GM20431 (cell line): Measurements from ENCODE around the gene TMEM151B.

Experiments used
- in situ Hi-C: fragments of 300-500 bp; cut with MseI, MboI; formaldehyde crosslinking; loops from one replicate; pipeline ENCODE4 v1.15.0; 2020; ENCODE audit warnings: low sequenced_read_pairs; ENCODE audit not compliant: unreplicated experiment

TMEM151B gene

DNA sequence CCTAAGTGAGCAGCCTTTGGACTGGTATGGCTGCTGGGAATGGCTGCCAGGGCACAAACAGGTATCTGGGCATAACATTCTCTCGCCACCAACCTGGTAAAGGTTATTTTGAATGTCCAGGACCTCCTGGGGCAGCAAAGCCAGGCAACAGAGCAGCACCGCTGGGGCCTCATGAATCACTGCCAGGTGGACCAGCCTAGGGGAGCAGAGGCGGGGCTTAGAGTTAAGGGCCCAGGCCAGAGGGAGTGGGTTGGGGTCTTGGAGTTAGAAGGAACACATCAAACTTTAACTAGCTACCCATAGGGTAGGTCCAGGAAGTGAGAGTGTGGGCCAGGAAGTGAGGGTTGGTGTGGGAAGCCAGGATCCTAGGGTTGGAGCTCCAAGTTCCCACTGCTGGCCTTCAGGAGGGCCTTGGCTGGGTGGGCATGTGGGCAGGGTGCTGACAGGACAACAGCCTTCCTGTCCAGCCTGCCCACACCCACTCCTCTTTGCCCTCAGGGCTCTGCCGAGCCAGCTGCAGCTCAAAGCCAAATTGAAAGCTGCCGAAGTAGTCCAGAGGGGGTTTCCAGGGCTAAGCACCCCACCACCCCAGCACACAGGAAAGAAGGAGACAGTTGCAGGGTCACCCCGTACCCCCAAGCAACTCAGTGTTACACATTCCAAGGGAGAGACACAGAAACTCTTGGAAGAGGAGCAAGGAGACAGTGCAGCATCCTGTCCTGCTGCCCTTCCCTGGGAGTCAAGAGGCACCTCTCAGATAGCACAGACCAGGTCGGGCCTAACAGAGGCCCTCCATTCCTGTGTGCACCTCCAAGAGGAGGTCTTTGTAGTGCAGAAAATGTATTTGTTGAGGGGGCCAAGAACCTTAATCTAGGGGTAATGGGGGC is 7.5 kb upstream of the TMEM151B start:
- in situ Hi-C loops, result no loop called here

DNA sequence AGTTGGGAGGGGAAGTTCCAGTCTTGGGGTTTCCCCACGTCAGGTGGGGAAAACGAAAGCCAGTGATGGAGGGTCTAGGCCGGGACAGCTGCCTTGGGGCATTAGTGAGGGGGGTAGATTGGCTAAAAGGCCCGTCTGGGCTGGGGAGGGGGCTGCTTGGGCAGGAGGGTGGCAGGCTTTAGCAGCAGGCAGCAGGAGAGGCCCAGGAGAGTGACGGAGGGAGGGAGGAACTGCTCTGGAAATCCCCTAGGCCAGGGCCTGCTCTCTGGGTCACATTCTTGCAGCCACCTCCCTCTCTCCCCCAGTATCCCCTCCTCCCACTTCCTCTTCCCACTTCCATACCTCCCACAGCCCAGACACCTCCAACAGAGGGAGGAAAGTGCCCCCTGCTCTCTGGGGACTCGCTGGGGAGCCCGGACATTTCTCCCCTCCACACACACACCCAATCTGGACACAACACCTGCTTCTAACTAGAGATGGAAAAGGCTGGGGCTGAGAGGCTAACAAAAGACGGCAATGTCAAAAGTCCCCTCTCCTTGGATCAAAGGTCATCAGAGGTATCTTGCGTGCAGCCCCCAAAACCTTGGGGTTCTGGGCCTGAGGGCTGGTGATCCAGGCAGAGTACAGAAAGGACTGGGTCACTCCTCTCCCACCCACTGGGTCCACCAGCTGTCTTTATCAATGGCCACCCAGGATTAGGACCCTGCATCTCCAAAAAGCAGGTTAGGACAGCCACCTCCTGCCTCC is 6.7 kb upstream of the TMEM151B start:
- in situ Hi-C loops, result no loop called here

DNA sequence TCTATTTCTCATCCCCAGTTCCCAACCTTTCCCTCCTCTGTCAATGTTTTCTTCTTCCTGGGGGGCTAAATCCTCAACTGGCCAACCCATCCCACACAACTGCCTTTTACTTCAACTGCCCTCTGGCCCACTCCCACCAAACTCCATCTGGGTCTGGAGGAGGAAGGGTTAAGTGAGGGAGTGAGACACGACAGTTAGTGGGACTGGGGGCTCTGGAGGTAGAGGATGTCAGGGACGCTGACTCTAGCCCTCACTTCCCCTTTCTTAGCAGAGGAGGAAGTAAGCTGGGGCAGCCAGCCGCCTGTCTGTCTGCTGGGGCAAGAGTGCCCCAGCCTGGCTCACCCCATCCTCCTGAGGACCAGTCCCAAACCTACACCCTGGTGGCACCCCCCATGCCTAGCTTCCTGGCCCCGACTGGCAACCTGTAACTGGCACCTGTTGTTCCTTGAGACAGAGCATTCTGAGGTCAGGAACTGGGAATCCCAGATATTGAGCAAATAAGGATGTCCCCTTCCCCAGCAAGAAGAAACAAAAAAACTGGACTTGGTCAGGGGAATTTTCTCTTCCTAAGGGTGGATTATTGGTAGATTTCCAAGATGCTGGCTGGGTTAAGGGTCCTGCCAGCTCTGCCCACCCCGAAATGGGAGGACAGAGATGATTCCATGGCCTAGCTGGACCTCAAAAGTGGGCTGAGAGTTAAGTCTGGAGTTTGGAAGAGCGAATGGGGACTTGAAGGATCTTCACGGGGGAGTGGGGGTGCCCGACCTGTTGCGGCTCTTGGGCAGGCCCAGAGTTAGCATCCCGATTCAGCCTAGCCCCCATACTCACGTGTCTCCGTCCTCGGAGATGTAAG is 5.9 kb upstream of the TMEM151B start:
- in situ Hi-C loops, result no loop called here

DNA sequence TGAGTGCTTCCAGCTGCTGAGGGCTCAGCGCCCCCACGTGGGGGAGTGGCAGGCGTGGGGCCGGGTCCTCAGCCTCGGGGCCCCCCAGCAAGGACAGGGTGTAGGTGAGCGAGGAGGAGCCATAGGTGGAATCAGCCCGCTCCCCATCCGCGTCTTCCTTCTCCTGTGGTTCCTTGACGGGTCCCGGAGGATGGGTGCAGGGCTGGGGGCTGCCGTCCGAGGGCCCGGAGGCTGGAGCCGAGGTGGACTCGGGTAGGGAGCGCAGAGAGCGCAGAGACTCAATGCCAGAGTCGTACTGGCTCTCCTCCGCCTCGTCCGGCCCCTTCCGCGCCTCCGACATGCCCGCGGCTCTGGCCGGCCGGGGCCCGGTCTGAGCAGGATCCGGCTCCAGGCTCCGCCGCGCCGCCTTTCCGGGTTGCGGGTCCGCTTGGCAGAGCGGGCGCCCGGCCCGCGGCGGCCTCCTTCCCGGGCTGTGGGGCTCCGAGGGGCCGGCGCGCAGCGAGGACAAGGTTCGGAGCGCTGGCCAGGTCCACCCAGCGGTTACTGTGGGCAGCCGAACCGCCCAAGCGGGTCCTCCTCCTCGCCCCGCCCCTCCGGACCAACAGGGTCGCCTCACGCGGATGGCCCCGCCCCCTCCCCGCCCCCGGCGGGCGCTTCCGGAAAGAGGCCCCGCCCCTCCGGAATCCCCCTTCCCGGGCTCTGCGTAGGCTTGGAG is 5.1 kb upstream of the TMEM151B start, which contains the start of gene NFKBIE:
Gene NFKBIE, minus strand, starts transcription at position 545 of the 715 bp plus-strand sequence. Its CDS starts 205 bp downstream, at position 340.
- in situ Hi-C loops, result no loop called here

DNA sequence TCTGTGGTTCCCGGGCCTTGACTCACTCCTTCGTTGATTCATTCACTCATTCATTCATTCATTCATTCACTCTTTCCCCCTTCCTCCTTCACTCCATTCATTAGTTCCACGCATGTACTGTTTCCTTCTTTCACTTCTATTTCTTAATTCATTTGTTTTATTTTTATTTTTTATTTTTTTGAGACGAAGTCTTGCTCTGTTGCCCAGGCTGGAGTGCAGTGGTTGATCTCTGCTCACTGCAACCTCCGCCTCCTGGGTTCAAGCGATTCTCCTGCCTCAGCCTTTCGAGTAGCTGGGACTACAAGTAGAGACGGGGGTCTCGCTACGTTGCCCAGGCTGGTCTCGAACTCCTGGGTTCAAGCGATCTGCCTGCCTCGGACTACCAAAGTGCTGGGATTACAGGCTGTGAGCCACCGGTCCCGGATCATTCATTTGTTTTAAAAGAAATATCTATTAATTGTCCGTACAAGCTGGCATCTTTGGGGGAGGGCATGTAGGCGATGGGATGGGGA is 4.5 kb upstream of the TMEM151B start:
- in situ Hi-C loops, result no loop called here

DNA sequence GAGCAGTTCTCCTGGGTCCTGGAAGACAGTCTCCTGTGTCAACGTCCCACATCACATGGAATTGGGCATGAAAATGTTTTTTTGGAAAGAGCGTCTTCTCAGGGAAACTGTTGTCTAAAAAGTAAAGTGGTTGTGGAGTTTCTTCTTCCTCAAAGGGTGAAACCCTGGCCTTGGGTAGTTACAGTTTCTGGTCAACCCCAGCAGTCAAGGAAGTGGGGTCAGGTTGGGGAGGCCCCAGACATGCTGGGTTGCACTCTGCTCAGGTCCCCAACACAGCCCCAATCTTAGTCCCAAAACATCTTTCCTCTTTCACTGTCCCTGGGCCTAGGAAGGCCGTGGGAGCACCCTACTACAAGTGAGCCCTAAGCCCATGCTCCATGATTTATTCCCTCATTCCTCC is 3.9 kb upstream of the TMEM151B start:
- in situ Hi-C loops, result no loop called here

DNA sequence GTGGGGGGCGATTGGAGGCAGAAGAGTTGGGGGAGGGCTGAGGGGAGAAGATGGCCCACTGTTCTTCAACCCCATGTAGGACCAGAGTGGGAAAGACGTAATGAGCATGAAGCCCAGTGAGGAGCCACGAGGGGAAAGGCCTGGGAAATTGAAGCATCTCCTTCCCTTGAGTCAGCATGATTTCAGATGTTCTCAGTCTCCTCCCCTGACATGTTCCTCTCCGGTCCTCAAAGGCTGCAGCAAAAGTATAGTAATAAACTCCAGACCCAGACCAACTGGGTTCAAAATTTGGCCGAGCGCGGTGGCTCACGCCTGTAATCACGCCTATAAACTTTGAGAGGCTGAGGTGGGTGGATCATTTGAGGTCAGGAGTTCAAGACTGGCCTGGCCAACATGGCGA is 3.0 kb upstream of the TMEM151B start:
- in situ Hi-C loops, result no loop called here

DNA sequence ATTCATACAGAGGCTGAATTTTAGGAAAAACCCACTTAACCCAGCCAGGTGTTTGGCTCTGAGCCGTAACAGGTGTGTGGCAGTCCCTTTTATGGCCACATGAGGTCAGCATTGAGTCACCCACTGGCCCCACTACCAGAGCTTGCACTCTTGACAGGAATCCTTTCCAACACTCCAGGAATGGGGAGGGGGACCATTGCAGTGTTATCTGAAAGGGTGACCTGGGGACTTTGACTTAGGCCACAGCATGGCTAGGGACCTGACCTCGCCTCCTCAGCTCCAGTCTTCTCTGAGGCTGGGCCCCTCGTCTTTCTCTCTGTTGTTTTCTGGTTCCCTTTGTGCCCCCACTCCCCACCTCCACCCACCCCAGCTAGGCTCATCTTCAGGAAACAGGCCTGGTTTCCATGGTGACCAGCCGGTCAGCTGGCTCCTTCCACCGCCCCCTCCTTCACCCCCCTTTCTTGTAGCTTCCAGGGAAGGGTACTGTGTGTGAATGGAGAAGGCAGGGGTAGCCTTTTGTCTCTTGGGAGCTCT is 2.1 kb upstream of the TMEM151B start:
- in situ Hi-C loops, result no loop called here

DNA sequence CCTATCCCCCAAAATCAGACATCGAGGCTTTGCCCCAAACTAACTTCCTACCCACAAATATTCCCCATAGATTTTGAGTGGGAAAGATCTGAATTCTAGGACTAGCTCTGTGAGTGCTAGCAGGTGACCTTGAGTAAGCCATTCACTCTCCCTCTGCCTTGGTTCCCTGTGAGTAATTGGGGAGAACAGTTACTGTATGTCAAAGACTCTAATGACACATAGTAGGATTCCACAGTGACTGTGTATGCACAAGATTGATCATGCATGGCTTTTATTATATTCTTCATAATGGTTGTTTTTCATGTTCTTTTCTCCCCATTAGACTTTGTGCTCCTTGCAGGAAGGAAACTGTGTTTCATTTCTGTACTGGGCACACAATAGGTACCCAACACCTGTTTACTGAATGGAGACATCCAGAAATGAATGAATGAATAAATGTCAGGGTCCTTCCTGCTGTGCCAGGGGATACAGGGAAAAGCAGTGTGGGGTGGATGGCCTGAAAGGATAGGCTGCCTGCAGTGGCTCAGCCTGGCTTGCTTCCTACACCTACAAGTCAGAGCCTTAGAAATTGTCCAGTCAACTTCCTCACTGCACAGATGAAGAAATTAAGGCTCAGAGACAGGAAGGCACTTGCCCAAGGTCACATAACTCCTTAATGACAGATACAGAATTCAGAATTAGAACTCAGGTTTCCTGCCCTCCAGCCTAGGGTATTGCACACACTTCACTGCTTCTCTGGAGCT is 901 bp upstream of the TMEM151B start:
- in situ Hi-C loops, result no loop called here

DNA sequence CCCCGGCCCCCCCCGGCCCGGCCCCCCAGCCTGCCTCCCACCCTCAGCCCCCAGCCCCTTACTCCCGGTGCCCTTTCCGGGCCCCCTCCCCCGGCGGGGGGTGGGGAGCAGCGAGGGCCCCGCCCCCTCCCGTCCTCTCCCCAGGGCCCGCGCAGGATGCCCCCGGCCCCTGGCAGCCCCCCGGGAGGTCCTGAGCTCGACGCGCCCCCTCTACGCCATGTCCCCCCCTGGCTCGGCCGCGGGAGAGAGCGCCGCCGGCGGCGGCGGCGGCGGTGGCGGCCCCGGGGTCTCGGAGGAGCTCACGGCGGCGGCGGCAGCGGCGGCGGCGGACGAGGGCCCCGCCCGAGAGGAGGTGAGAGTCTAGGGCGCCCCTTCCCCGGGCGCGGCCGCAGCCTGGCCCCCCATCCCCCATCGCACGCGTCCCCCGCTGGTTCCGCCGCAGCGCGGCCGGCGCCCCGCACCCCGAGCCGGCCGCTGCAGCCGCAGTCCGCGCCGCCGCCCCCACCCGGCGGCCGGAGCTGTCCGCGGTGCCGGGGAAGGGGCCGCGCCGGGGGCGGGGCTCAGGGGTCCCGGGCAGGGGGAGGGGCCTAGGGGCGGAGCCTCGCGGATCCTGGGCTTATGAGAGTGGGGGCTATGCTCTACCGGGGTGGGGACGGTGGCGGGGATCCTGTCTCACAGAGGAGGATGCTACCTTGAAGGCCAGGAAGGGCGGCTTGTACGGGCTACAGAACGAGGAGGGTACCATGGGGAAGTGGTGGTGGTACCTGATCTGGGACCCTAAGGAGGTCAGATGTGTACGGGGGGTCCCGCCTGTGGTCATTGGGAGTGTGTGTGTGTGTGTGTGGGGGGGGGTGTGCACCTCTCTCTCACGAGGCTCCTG is 516 bp downstream of the TMEM151B start:
- in situ Hi-C loops, result loop anchor here (10.0 kb wide), 1 partner anchor 64 kb away; no protein-coding TSS in a partner anchor

DNA sequence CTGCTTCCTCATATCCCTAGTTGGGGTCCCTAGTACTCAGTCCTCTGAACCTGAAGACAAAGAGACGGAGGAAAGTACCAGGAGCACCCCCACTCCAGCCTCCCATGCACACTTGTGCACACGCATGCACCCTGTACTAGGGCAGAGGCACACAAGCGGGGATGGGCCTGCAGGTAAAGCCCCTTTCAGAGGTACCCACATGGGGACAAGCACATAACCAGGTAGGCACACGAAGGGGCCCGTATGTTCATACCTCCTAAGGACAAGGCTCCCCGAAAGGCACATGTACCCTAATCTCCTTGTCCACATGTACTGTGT is 1.1 kb downstream of the TMEM151B start:
- in situ Hi-C loops, result loop anchor here (10.0 kb wide), 1 partner anchor 63 kb away; no protein-coding TSS in a partner anchor

DNA sequence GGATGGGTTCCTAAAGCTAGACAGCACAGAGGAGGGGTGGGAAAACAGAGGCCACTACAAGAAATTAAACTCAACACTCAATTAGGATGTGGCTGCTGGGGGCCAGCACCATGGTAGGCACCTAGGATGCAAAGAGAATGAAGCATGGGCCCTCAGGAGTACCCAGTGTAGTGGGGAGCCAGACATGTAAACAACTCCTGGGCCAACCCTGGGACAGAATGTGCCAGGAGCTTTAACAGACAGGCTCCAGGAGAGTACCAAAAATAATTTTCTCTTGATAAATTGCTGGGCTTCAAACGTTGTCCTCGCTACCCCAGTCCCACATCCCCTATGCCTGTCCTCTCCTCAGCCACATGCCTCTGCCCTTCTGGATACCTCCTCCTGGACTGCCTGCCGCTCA is 1.7 kb downstream of the TMEM151B start:
- in situ Hi-C loops, result loop anchor here (10.0 kb wide), 1 partner anchor 63 kb away; no protein-coding TSS in a partner anchor

DNA sequence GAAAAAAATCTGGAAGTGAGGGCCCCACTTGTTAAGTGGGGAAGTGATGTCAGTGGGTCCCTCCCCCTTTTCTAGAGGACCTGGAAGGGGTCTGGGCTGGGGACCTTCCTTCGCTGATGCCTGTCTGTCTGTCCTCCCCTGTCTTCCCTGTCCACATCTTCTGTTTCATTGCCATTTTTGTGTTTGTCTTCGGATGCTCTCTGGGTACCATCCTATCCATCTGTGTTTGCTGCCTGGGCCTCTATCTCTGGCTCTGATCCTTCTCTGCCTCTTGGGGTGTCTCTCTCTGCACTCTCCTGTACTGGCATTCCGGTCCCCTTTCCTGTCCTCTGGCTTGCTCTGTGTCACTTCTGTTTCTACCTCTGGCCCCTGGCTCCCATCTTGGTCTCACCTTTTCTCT is 2.3 kb downstream of the TMEM151B start:
- in situ Hi-C loops, result loop anchor here (10.0 kb wide), 1 partner anchor 62 kb away; no protein-coding TSS in a partner anchor

DNA sequence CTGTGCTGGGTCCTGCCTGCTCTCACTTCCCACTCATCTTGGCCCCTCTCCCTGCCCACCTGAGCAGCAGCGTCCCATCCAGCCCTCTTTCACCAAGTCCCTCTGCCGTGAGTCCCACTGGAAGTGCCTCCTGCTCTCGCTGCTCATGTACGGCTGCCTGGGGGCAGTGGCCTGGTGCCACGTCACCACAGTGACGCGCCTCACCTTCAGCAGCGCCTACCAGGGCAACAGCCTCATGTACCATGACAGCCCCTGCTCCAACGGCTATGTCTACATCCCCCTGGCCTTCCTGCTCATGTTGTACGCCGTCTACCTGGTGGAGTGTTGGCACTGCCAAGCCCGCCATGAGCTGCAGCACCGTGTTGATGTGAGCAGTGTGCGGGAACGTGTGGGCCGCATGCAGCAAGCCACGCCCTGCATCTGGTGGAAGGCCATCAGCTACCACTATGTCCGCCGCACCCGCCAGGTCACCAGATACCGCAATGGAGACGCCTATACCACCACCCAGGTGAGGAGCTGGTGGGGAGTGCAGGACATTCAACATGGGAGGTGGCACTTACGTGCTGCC is 2.8 kb downstream of the TMEM151B start:
- in situ Hi-C loops, result loop anchor here (10.0 kb wide), 1 partner anchor 62 kb away; no protein-coding TSS in a partner anchor

DNA sequence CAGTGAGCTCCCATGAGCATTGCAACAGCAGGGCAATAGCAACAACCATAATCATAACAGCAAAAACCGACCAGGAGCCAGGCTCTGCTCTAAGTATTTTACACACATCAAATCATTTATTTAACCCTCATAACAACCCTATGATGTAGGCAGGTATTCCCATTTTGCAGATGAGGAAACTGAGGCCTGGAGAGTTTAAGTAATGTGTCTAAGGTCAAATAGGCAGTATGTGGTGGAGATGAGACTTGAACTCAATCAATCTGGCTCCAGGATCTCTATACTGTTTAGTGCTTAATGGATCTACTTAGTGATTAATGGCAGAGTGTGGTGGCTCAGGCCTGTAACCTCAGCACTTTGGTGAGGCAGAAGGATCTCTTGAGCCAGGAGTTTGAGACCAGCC is 3.4 kb downstream of the TMEM151B start:
- in situ Hi-C loops, result loop anchor here (10.0 kb wide), 1 partner anchor 61 kb away; no protein-coding TSS in a partner anchor

DNA sequence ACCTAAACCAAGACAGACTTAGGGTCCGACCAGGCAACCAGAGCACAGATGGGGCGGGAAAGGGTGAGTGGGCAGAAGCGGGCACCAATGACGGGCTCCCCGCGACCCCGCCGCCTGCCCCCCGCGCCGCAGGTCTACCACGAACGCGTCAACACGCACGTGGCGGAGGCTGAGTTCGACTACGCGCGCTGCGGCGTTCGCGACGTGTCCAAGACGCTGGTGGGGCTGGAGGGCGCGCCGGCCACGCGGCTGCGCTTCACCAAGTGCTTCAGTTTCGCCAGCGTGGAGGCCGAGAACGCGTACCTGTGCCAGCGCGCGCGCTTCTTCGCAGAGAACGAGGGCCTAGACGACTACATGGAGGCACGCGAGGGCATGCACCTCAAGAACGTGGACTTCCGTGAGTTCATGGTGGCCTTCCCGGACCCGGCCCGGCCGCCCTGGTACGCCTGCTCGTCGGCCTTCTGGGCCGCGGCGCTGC is 5.1 kb downstream of the TMEM151B start:
- in situ Hi-C loops, result loop anchor here (10.0 kb wide), 1 partner anchor 59 kb away; no protein-coding TSS in a partner anchor
